BJ (cell line): ENCODE data around the gene PFN4. TPM values are rescaled to one million over a fixed set of nuclear protein-coding genes. Genes with fewer than 3 reads are reported as not detected.

Experiments used
- CTCF ChIA-PET: fragments of 350-600 bp; formaldehyde crosslinking; extraction: SDS; loops from one replicate; lab custom pipeline; 2021; ENCODE audit warnings: antibody characterized with exemption, inconsistent platforms; lab: Yijun Ruan, JAX
- POLR2A ChIA-PET: fragments of 300-600 bp; sonication (Branson Sonifier 250); formaldehyde crosslinking; extraction: SDS; loops from one replicate; lab custom pipeline; 2021; ENCODE audit warnings: antibody characterized with exemption; lab: Charles Lee
- DNase-seq: peaks from one replicate; pipeline ENCODE4 v3.0.0-alpha.2; 2011; ENCODE audit warnings: low read depth
- H3K27me3 ChIP-seq: 2 replicates; pipeline ENCODE4 v1.6.0; 2011; ENCODE audit warnings: low read length; ENCODE audit not compliant: control insufficient read depth, insufficient read depth
- H3K36me3 ChIP-seq: 2 replicates; pipeline ENCODE4 v1.5.1; 2011; ENCODE audit warnings: low read length; ENCODE audit not compliant: control insufficient read depth, insufficient read depth
- H3K4me3 ChIP-seq: 2 replicates; pipeline ENCODE4 v1.5.1; 2011; ENCODE audit warnings: low read depth, mild to moderate bottlenecking, control low read depth, low read length
- CTCF ChIP-seq: IDR thresholded peaks from 2 replicates; pipeline ENCODE4 v1.5.1; 2011; ENCODE audit warnings: low read depth, mild to moderate bottlenecking, control low read depth, inconsistent platforms, low read length, moderate library complexity; ENCODE audit not compliant: insufficient read depth
- polyA plus RNA-seq: library from polyadenylated mRNA; depleted of rRNA; stranded (reverse); fragments of >200 nt; gene quantifications from 2 replicates; pipeline ENCODE4 v1.2.3, GENCODE V29; 2011

PFN4 gene
- polyA plus RNA-seq, 1 experiment: 0.40 TPM

GRCh38 chr2:24082787-24083566, 40.2 kb downstream of the PFN4 start:
- Histone ChIP-seq H3K36me3 (peaks cover 13% of the 10 kb centered on the region), H3K4me3 (peak overlapping the region; percentile 72), H3K27me3 (no peaks in the 10 kb centered on the region)
- no peak for DNase-seq
- ChIA-PET POLR2A (no interaction called here), CTCF (interaction anchor here (0.8 to 3.5 kb wide), 20 partner anchors 9 to 301 kb away, joined by 3 to 44 read pairs (median 4); partner anchors contain the start of genes ATAD2B, MFSD2B and PFN4)
- TF ChIP-seq CTCF: no peak

GRCh38 chr2:24080701-24081100, 42.4 kb downstream of the PFN4 start:
- ChIA-PET CTCF (interaction anchor here (0.8 to 1.4 kb wide), 2 partner anchors 84 to 257 kb away, joined by 3 to 4 read pairs; no protein-coding TSS in a partner anchor), POLR2A (no interaction called here)
- no peak overlapping the region for H3K4me3 ChIP-seq
- no peak for DNase-seq
- H3K27me3 ChIP-seq: no peaks in the 10 kb centered on the region
- no peak for TF ChIP-seq CTCF
- H3K36me3 ChIP-seq: peaks cover 13% of the 10 kb centered on the region

GRCh38 chr2:24077879-24078278, 45.3 kb downstream of the PFN4 start:
- POLR2A ChIA-PET: interaction anchor here (0.7 kb wide), 1 partner anchor 63 kb away, joined by 12 read pairs; no protein-coding TSS in a partner anchor
- DNase-seq: no peak
- H3K4me3 ChIP-seq: peak overlapping the region; percentile 94
- no peak for TF ChIP-seq CTCF
- no peaks in the 10 kb centered on the region for H3K27me3 ChIP-seq
- CTCF ChIA-PET: interaction anchor here (2.3 kb wide), 1 partner anchor 151 kb away, joined by 13 read pairs; the partner anchor contains the start of gene ATAD2B
- peaks cover 11% of the 10 kb centered on the region for H3K36me3 ChIP-seq

- H3K27me3 ChIP-seq: no peaks in the 10 kb centered on the region
- H3K36me3 ChIP-seq: peaks cover 9% of the 10 kb centered on the region
- TF ChIP-seq CTCF: no peak
- peak overlapping the region; percentile 94 for H3K4me3 ChIP-seq
- ChIA-PET POLR2A (no interaction called here), CTCF (interaction anchor here (2.3 kb wide), 1 partner anchor 151 kb away, joined by 13 read pairs; the partner anchor contains the start of gene ATAD2B)
- no peak for DNase-seq
These were observed 45.6 kb downstream of the PFN4 start for GRCh38 chr2:24077535-24077877.

- no peak for TF ChIP-seq CTCF
- ChIA-PET CTCF (interaction anchor here (0.9 to 2.3 kb wide), 3 partner anchors 8 to 252 kb away, joined by 4 to 13 read pairs (median 7); partner anchors contain the start of genes ATAD2B and TP53I3), POLR2A (no interaction called here)
- no peak for DNase-seq
- H3K4me3 ChIP-seq: peak overlapping the region; percentile 94
- H3K27me3 ChIP-seq: no peaks in the 10 kb centered on the region
- peaks cover 6% of the 10 kb centered on the region for H3K36me3 ChIP-seq
These were observed 46.1 kb downstream of the PFN4 start for GRCh38 chr2:24076849-24077534.
